NCI-H2196 (cell line): ENCODE results near the gene UBE2N.

Experiments used
- DNase-seq: peaks from one replicate; lab custom pipeline; 2025; ENCODE audit not compliant: unreplicated experiment; lab: John Stamatoyannopoulos, UW

Gene UBE2N

DNA sequence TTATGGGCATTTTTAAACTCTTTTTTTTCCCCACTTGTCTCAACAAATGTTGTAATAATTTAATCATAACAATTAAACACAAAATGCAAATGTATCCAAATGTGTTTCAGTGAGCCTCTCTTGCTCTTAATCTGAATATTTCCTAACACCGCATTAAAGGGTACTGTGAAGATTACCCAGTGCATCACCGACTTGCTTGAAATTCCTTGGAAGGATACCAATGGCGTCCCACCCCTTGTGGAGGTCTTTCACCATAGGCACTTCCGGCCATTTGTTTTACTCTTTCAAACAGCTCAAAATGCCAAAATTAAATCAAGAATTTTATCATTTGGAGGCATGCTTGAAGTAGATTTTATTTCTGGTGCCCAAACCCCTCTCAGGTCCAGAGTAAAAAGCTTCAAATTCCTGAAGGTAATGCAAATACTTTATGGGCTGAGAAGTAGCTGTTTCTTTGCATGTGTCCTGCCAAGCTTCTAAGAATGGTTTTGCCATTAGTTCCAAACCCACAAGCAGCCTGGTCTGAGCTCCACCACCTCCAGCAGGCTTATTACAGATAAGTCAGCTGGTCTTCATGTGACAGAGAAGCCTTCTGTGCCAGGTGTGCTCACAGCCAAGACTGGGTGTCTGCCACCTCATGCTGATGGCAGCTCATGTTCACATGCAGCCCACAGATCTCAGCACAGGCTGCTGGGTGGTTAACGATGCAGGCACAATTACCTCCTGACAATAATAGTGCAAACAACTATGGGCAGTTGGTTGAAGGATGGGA lies 80.4 kb downstream of the UBE2N start:
- DNase-seq, result peak; percentile 69

DNA sequence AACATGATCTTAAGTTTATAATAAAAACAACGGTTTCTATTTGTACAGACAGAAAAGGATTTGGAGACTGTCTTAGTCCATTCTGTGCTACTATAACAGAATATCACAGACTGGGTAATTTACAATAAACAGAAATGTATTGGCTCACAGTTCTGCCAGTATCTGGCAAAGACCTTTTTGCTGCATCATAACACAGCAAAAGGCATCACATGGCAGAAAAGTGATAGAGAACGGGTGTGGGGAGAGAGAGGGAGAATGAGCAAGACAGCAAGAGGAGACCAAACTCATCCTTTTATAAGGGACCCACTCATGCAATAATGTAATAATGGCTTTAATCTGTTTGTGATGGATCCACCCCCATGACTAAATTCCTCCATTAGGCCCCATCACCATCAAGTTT lies 81.1 kb downstream of the UBE2N start:
- no peak for DNase-seq

DNA sequence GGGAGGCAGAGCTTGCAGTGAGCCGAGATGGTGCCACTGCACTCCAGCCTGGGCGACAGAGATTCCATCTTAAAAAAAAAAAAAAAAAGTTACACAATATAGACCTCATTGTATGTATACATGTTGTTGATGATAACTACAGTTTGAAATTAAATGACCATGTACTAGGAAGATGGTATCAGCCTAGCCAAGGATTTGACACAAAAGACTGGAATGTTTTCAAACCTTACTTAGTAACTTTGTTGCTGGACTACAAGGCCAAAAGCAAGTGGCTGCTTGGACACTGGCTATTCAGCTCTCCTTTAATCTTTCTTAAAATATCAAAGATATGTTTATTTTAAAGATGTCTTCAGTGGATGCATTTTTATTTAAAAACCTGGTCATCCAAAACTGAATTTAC lies 82.9 kb downstream of the UBE2N start:
- no peak for DNase-seq

DNA sequence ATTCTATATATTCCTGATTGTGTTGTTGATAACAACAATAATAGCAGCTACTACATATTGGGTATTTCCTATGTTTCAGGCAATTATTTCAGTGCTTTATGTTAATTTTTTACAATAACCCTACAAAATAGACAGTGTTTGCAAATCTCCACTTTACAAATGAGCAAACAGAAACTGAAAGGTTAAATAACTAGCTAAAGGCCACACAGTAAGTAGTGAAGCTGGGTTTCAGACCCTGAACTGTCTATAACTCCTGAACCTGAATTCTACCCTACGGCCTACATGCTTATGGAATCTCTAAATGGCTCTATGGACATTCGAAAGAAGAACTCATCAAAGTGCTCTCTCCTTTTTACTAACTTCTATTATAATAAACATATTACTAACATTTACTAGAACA lies 83.7 kb downstream of the UBE2N start:
- no peak for DNase-seq

DNA sequence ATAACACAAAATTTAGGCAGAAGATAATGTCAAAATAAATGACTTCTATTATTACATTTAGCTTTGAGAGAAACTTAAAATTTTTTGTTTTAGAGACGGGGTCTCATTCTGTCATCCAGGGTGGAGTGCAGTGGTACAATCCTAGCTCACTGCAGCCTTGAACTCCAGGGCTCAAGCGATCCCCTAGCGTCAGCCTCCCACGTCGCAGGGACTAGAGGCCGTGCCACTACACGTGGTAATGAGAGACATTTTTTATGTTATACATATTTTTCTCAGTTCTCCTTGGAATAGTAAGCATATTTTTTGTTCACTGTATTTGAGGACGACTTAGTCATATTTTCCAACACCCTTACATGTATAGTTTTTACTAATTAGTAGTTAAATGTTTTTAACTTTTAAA lies 85.5 kb downstream of the UBE2N start:
- no peak for DNase-seq
